Measurements from ENCODE around the gene RAI1.

DNA sequence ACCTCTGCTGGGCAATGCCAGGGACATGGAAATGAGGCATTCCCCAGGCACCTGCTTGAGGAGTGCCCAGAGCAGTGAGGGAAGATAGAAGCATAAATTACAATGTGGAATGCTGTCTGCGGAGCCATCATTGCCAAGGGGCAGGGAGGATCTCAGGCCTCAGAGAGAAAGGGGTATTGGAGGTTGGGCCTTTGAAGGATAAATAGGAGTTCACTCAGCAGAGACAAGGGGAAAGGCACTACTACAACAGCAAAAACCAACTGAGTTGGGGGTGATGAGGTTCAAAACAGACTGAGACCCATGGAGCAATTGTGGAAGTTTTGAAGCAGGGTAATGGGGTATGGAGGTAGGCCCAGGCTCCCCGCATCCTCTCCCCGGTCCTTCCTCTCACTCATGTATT is 122.7 kb downstream of the RAI1 start:
- TF ChIP-seq, protein P1, sequence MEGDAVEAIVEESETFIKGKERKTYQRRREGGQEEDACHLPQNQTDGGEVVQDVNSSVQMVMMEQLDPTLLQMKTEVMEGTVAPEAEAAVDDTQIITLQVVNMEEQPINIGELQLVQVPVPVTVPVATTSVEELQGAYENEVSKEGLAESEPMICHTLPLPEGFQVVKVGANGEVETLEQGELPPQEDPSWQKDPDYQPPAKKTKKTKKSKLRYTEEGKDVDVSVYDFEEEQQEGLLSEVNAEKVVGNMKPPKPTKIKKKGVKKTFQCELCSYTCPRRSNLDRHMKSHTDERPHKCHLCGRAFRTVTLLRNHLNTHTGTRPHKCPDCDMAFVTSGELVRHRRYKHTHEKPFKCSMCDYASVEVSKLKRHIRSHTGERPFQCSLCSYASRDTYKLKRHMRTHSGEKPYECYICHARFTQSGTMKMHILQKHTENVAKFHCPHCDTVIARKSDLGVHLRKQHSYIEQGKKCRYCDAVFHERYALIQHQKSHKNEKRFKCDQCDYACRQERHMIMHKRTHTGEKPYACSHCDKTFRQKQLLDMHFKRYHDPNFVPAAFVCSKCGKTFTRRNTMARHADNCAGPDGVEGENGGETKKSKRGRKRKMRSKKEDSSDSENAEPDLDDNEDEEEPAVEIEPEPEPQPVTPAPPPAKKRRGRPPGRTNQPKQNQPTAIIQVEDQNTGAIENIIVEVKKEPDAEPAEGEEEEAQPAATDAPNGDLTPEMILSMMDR (IDR thresholded peaks at IDR 0.05): no peak
- TF ChIP-seq EP300 (IDR thresholded peaks at IDR 0.05): no peak

Data from ovary (tissue), 3 donors.